ENCODE results near the gene THY1.

The THY1 gene

GRCh38 chr11:119378851-119379465 is 44.0 kb downstream of the THY1 start:
- H3K9me3 ChIP-seq (ENCODE audit: control insufficient read depth in 5 of 5, low read length in 5 of 5): no peaks in the 10 kb centered on the region
- H3K4me1 ChIP-seq (ENCODE audit: control insufficient read depth in 5 of 5, insufficient read depth in 5 of 5, low read length in 5 of 5): peaks cover 14 to 44% (median 39%) of the 10 kb centered on the region in 5 donors
- H3K36me3 ChIP-seq (ENCODE audit: control insufficient read depth in 5 of 5, insufficient read depth in 5 of 5, low read length in 5 of 5): no peaks in the 10 kb centered on the region
- no peak overlapping the region for H3K27ac ChIP-seq (ENCODE audit: low read depth, low read length)
- no peaks in the 10 kb centered on the region for H3K27me3 ChIP-seq (ENCODE audit: control insufficient read depth in 5 of 5, insufficient read depth in 4 of 5, low read length in 5 of 5)
- no peak overlapping the region for H3K9ac ChIP-seq (ENCODE audit: low read length in 5 of 5)
- no peak overlapping the region for H3K4me3 ChIP-seq (ENCODE audit: low read depth in 1 of 5, low read length in 5 of 5)

GRCh38 chr11:119377961-119378667 is 44.9 kb downstream of the THY1 start:
- Histone ChIP-seq H3K27ac (ENCODE audit: low read depth, low read length) (no peak overlapping the region), H3K27me3 (ENCODE audit: control insufficient read depth in 5 of 5, insufficient read depth in 4 of 5, low read length in 5 of 5) (no peaks in the 10 kb centered on the region), H3K36me3 (ENCODE audit: control insufficient read depth in 5 of 5, insufficient read depth in 5 of 5, low read length in 5 of 5) (no peaks in the 10 kb centered on the region), H3K9me3 (ENCODE audit: control insufficient read depth in 5 of 5, low read length in 5 of 5) (no peaks in the 10 kb centered on the region), H3K4me1 (ENCODE audit: control insufficient read depth in 5 of 5, insufficient read depth in 5 of 5, low read length in 5 of 5) (peaks cover 14 to 50% (median 39%) of the 10 kb centered on the region in 5 donors), H3K9ac (ENCODE audit: low read length in 5 of 5) (no peak overlapping the region), H3K4me3 (ENCODE audit: low read depth in 1 of 5, low read length in 5 of 5) (no peak overlapping the region)

GRCh38 chr11:119377112-119377901 is 45.7 kb downstream of the THY1 start:
- H3K4me1 ChIP-seq (ENCODE audit: control insufficient read depth in 5 of 5, insufficient read depth in 5 of 5, low read length in 5 of 5): peaks cover 14 to 54% (median 42%) of the 10 kb centered on the region in 5 donors
- no peak overlapping the region for H3K9ac ChIP-seq (ENCODE audit: low read length in 5 of 5)
- H3K4me3 ChIP-seq (ENCODE audit: low read depth in 1 of 5, low read length in 5 of 5): no peak overlapping the region
- no peak overlapping the region for H3K27ac ChIP-seq (ENCODE audit: low read depth, low read length)
- no peaks in the 10 kb centered on the region for H3K9me3 ChIP-seq (ENCODE audit: control insufficient read depth in 5 of 5, low read length in 5 of 5)
- H3K27me3 ChIP-seq (ENCODE audit: control insufficient read depth in 5 of 5, insufficient read depth in 4 of 5, low read length in 5 of 5): no peaks in the 10 kb centered on the region
- no peaks in the 10 kb centered on the region for H3K36me3 ChIP-seq (ENCODE audit: control insufficient read depth in 5 of 5, insufficient read depth in 5 of 5, low read length in 5 of 5)

- Histone ChIP-seq H3K27me3 (ENCODE audit: control insufficient read depth in 5 of 5, insufficient read depth in 4 of 5, low read length in 5 of 5) (no peaks in the 10 kb centered on the region), H3K4me3 (ENCODE audit: low read depth in 1 of 5, low read length in 5 of 5) (peak overlapping the region in 1 of 5 donors; percentile 6), H3K27ac (ENCODE audit: low read depth, low read length) (peak overlapping the region; percentile 57), H3K9me3 (ENCODE audit: control insufficient read depth in 5 of 5, low read length in 5 of 5) (no peaks in the 10 kb centered on the region), H3K4me1 (ENCODE audit: control insufficient read depth in 5 of 5, insufficient read depth in 5 of 5, low read length in 5 of 5) (peaks cover 13 to 55% (median 45%) of the 10 kb centered on the region in 5 donors), H3K36me3 (ENCODE audit: control insufficient read depth in 5 of 5, insufficient read depth in 5 of 5, low read length in 5 of 5) (no peaks in the 10 kb centered on the region), H3K9ac (ENCODE audit: low read length in 5 of 5) (no peak overlapping the region)
Measured at GRCh38 chr11:119376197-119376847, 46.6 kb downstream of the THY1 start.

- H3K9me3 ChIP-seq (ENCODE audit: control insufficient read depth in 5 of 5, low read length in 5 of 5): no peaks in the 10 kb centered on the region
- no peaks in the 10 kb centered on the region for H3K36me3 ChIP-seq (ENCODE audit: control insufficient read depth in 5 of 5, insufficient read depth in 5 of 5, low read length in 5 of 5)
- H3K4me1 ChIP-seq (ENCODE audit: control insufficient read depth in 5 of 5, insufficient read depth in 5 of 5, low read length in 5 of 5): peaks cover 13 to 55% (median 45%) of the 10 kb centered on the region in 5 donors
- no peak overlapping the region for H3K9ac ChIP-seq (ENCODE audit: low read length in 5 of 5)
- H3K4me3 ChIP-seq (ENCODE audit: low read depth in 1 of 5, low read length in 5 of 5): peak overlapping the region in 1 of 5 donors; percentile 6
- no peaks in the 10 kb centered on the region for H3K27me3 ChIP-seq (ENCODE audit: control insufficient read depth in 5 of 5, insufficient read depth in 4 of 5, low read length in 5 of 5)
- H3K27ac ChIP-seq (ENCODE audit: low read depth, low read length): peak overlapping the region; percentile 57
Measured at GRCh38 chr11:119375337-119376196, 47.4 kb downstream of the THY1 start.

GRCh38 chr11:119374632-119375336 is 48.2 kb downstream of the THY1 start:
- Histone ChIP-seq H3K9ac (ENCODE audit: low read length in 5 of 5) (peak overlapping the region in 1 of 5 donors; percentile 29), H3K4me1 (ENCODE audit: control insufficient read depth in 5 of 5, insufficient read depth in 5 of 5, low read length in 5 of 5) (peaks cover 14 to 60% (median 50%) of the 10 kb centered on the region in 5 donors), H3K9me3 (ENCODE audit: control insufficient read depth in 5 of 5, low read length in 5 of 5) (no peaks in the 10 kb centered on the region), H3K36me3 (ENCODE audit: control insufficient read depth in 5 of 5, insufficient read depth in 5 of 5, low read length in 5 of 5) (no peaks in the 10 kb centered on the region), H3K4me3 (ENCODE audit: low read depth in 1 of 5, low read length in 5 of 5) (no peak overlapping the region), H3K27ac (ENCODE audit: low read depth, low read length) (peak overlapping the region; percentile 57), H3K27me3 (ENCODE audit: control insufficient read depth in 5 of 5, insufficient read depth in 4 of 5, low read length in 5 of 5) (no peaks in the 10 kb centered on the region)

- Histone ChIP-seq H3K27ac (ENCODE audit: low read depth, low read length) (no peak overlapping the region), H3K4me3 (ENCODE audit: low read depth in 1 of 5, low read length in 5 of 5) (no peak overlapping the region), H3K4me1 (ENCODE audit: control insufficient read depth in 5 of 5, insufficient read depth in 5 of 5, low read length in 5 of 5) (peaks cover 14 to 65% (median 50%) of the 10 kb centered on the region in 5 donors)
Measured at GRCh38 chr11:119373921-119374631, 48.9 kb downstream of the THY1 start.

GRCh38 chr11:119373059-119373920 is 49.7 kb downstream of the THY1 start:
- no peak overlapping the region for H3K4me3 ChIP-seq (ENCODE audit: low read depth in 1 of 5, low read length in 5 of 5)
- no peak overlapping the region for H3K27ac ChIP-seq (ENCODE audit: low read depth, low read length)
- H3K36me3 ChIP-seq (ENCODE audit: control insufficient read depth in 5 of 5, insufficient read depth in 5 of 5, low read length in 5 of 5): no peaks in the 10 kb centered on the region
- H3K27me3 ChIP-seq (ENCODE audit: control insufficient read depth in 5 of 5, insufficient read depth in 4 of 5, low read length in 5 of 5): no peaks in the 10 kb centered on the region
- H3K9me3 ChIP-seq (ENCODE audit: control insufficient read depth in 5 of 5, low read length in 5 of 5): no peaks in the 10 kb centered on the region
- peaks cover 16 to 73% (median 58%) of the 10 kb centered on the region in 5 donors for H3K4me1 ChIP-seq (ENCODE audit: control insufficient read depth in 5 of 5, insufficient read depth in 5 of 5, low read length in 5 of 5)
- no peak overlapping the region for H3K9ac ChIP-seq (ENCODE audit: low read length in 5 of 5)

More at GRCh38 chr11:119373921-119374631, 48.9 kb downstream of the THY1 start:
- Histone ChIP-seq H3K9ac (ENCODE audit: low read length in 5 of 5) (no peak overlapping the region), H3K27me3 (ENCODE audit: control insufficient read depth in 5 of 5, insufficient read depth in 4 of 5, low read length in 5 of 5) (no peaks in the 10 kb centered on the region), H3K9me3 (ENCODE audit: control insufficient read depth in 5 of 5, low read length in 5 of 5) (no peaks in the 10 kb centered on the region), H3K36me3 (ENCODE audit: control insufficient read depth in 5 of 5, insufficient read depth in 5 of 5, low read length in 5 of 5) (no peaks in the 10 kb centered on the region)
